Measurements from ENCODE around the gene PDE4A.

- TF ChIP-seq TAF1 (IDR thresholded peaks at IDR 0.05; ENCODE audit: borderline replicate concordance, insufficient read depth, low read length), result no peak
- no peak for TF ChIP-seq POLR2AphosphoS5 (IDR thresholded peaks at IDR 0.05; ENCODE audit: low read depth, low read length)
- TF ChIP-seq REST (IDR thresholded peaks at IDR 0.05; ENCODE audit: insufficient read depth in 1 of 2, low read depth in 2 of 2, low read length in 2 of 2), result no peak
- TF ChIP-seq SIN3A (IDR thresholded peaks at IDR 0.05; ENCODE audit: borderline replicate concordance, insufficient read depth, low read length), result no peak
Measured at GRCh38 chr19:10407096-10407495, 13.2 kb upstream of the PDE4A start.
